OCI-LY7 (cell line): ENCODE results near the gene GPR137B. TPM values are rescaled to one million over a fixed set of nuclear protein-coding genes. Genes with fewer than 3 reads are reported as not detected.

ENCODE experiments used
- BruUV-seq: library from RNA; stranded (reverse); fragments of 400-500 nt; replicated peaks from 2 replicates; lab custom pipeline; 2021; lab: Mats Ljungman, UMichigan
- CTCF ChIA-PET: fragments of 300-600 bp; sonication (Branson Sonifier 250); formaldehyde crosslinking; loops from one replicate; lab custom pipeline; 2022; ENCODE audit warnings: antibody characterized with exemption; ENCODE audit not compliant: unreplicated experiment; lab: Charles Lee
- POLR2A ChIA-PET: fragments of 300-600 bp; sonication (Branson Sonifier 250); formaldehyde crosslinking; loops from one replicate; lab custom pipeline; 2022; ENCODE audit warnings: antibody characterized with exemption; lab: Charles Lee
- DNase-seq: peaks from one replicate; pipeline ENCODE4 v3.0.0-alpha.2; 2015; ENCODE audit warnings: low spot score
- H2AFZ ChIP-seq: fragments of 200-600 bp; sonication (generic), shearing (Covaris generic); 2 replicates; pipeline ENCODE4 v1.6.1; 2014; ENCODE audit warnings: mild to moderate bottlenecking, antibody characterized with exemption, low read length, moderate library complexity
- H3K27ac ChIP-seq: fragments of 200-600 bp; sonication (generic); 2 replicates; pipeline ENCODE4 v1.5.1; 2014; ENCODE audit warnings: mixed run types, low read depth, mild to moderate bottlenecking, moderate library complexity, low read length, inconsistent platforms; ENCODE audit not compliant: poor library complexity, severe bottlenecking
- H3K36me3 ChIP-seq: fragments of 200-600 bp; sonication (generic); 2 replicates; pipeline ENCODE4 v1.6.1; 2014; ENCODE audit warnings: mild to moderate bottlenecking, antibody characterized with exemption, low read length, moderate library complexity, mixed read lengths; ENCODE audit not compliant: insufficient read depth
- H3K4me1 ChIP-seq: fragments of 200-600 bp; sonication (generic); 2 replicates; pipeline ENCODE4 v1.5.1; 2014; ENCODE audit warnings: mild to moderate bottlenecking, low read length; ENCODE audit not compliant: insufficient read depth, poor library complexity, severe bottlenecking
- H3K4me2 ChIP-seq: fragments of 200-600 bp; sonication (generic); 2 replicates; pipeline ENCODE4 v1.6.1; 2014; ENCODE audit warnings: mild to moderate bottlenecking, low read length
- H3K4me3 ChIP-seq: fragments of 200-600 bp; sonication (generic); 2 replicates; pipeline ENCODE4 v1.5.1; 2014; ENCODE audit warnings: mild to moderate bottlenecking, low read depth, low read length; ENCODE audit not compliant: poor library complexity, severe bottlenecking
- H3K79me2 ChIP-seq: fragments of 200-600 bp; sonication (generic); 2 replicates; pipeline ENCODE4 v1.6.1; 2016; ENCODE audit warnings: low read depth, mild to moderate bottlenecking, low read length, moderate library complexity, mixed read lengths; ENCODE audit not compliant: insufficient read depth
- H3K9me2 ChIP-seq: fragments of 200-600 bp; sonication (generic); 2 replicates; pipeline ENCODE4 v1.6.1; 2016; ENCODE audit warnings: mild to moderate bottlenecking, low read length, mixed read lengths; ENCODE audit not compliant: insufficient read depth
- H3K9me3 ChIP-seq: fragments of 200-600 bp; sonication (generic); 2 replicates; pipeline ENCODE4 v1.6.1; 2014; ENCODE audit warnings: mild to moderate bottlenecking, mixed run types, low read length, mixed read lengths
- H4K20me1 ChIP-seq: fragments of 200-600 bp; sonication (generic); 2 replicates; pipeline ENCODE4 v1.6.1; 2014; ENCODE audit warnings: mild to moderate bottlenecking, antibody characterized with exemption, low read length, moderate library complexity, mixed read lengths; ENCODE audit not compliant: insufficient read depth
- EZH2phosphoT487 ChIP-seq: fragments of 200-600 bp; sonication (generic); IDR thresholded peaks from 2 replicates; pipeline ENCODE4 v1.6.1; 2018; ENCODE audit warnings: low read depth, borderline replicate concordance, mild to moderate bottlenecking, mixed run types, antibody characterized with exemption, low read length, moderate library complexity, mixed read lengths
- intact Hi-C: fragments of 100-400 bp; cut with micrococcal nuclease; formaldehyde crosslinking; loops from one replicate; pipeline ENCODE4 v1.10.0; 2022; ENCODE audit not compliant: unreplicated experiment
- total RNA-seq, 2 experiments: library from RNA; depleted of rRNA in 1 of 2; stranded (reverse); fragments of >200 nt in 1 of 2; shearing (Covaris generic) in 1 of 2; gene quantifications; 2 replicates each; pipeline ENCODE4 v1.2.3, GENCODE V29; 2014 to 2022
- TF ChIP-seq, protein P1 (sequence below): fragments of 200-600 bp; sonication (generic); conservative IDR thresholded peaks from 2 replicates; pipeline ENCODE4 v1.5.1; 2014; ENCODE audit warnings: mild to moderate bottlenecking, antibody characterized with exemption, low read length, moderate library complexity, mixed read lengths

Gene GPR137B
- total RNA-seq, 2 experiments from 2014 or later: 2.8 to 3.1 TPM

- intact Hi-C loops: loop anchor here (10.0 kb wide), 1 partner anchor 647 kb away; the partner anchor contains the start of gene B3GALNT2
- H3K4me2 ChIP-seq: no peak overlapping the region
- BruUV-seq: no TSS peak
- peaks cover 18% of the 10 kb centered on the region for H3K4me1 ChIP-seq
- CTCF ChIA-PET: no interaction called here
- H2AFZ ChIP-seq: no peak overlapping the region
- H3K27ac ChIP-seq: no peak overlapping the region
- H4K20me1 ChIP-seq: no peaks in the 10 kb centered on the region; the same call in none of the 2 replicates
- no peaks in the 10 kb centered on the region for H3K9me3 ChIP-seq
- TF ChIP-seq, protein P1, sequence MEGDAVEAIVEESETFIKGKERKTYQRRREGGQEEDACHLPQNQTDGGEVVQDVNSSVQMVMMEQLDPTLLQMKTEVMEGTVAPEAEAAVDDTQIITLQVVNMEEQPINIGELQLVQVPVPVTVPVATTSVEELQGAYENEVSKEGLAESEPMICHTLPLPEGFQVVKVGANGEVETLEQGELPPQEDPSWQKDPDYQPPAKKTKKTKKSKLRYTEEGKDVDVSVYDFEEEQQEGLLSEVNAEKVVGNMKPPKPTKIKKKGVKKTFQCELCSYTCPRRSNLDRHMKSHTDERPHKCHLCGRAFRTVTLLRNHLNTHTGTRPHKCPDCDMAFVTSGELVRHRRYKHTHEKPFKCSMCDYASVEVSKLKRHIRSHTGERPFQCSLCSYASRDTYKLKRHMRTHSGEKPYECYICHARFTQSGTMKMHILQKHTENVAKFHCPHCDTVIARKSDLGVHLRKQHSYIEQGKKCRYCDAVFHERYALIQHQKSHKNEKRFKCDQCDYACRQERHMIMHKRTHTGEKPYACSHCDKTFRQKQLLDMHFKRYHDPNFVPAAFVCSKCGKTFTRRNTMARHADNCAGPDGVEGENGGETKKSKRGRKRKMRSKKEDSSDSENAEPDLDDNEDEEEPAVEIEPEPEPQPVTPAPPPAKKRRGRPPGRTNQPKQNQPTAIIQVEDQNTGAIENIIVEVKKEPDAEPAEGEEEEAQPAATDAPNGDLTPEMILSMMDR: no peak
- TF ChIP-seq EZH2phosphoT487: no peak
- H3K36me3 ChIP-seq: no peaks in the 10 kb centered on the region
- DNase-seq: no peak
- no peaks in the 10 kb centered on the region for H3K79me2 ChIP-seq
- POLR2A ChIA-PET: interaction anchor here (0.6 to 1.1 kb wide), 3 partner anchors 131 to 314 kb away, joined by 4 to 5 read pairs (median 4); no protein-coding TSS in a partner anchor
- no peak overlapping the region for H3K4me3 ChIP-seq
- no peaks in the 10 kb centered on the region for H3K9me2 ChIP-seq
Observed at GRCh38 chr1:236151739-236152424, 9.5 kb downstream of the GPR137B start.

DNA sequence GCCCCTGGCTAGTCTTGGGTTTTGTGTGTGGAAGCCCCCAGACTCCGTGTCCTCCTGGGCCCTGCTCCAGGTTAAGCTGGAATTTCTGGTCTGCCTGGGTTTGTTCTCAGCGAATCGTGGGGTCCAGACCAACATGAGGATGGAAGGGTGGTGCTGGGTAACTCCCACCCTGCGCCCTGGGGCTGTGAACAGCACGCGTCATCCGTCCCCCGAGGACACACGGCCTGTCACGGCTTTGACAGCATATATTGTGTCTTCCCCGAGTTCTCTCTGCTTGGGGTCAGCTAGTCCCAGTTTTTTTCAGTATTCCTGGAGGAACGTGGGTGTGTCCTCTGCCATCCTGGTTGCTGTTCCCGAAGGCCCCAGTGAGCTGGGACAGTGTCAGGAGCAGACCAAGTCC, 11.8 kb downstream of the GPR137B start:
- Histone ChIP-seq H3K9me3 (no peaks in the 10 kb centered on the region), H3K4me1 (peaks cover 40% of the 10 kb centered on the region), H3K27ac (no peak overlapping the region), H4K20me1 (no peaks in the 10 kb centered on the region; the same call in none of the 2 replicates), H3K4me2 (no peak overlapping the region), H3K4me3 (no peak overlapping the region), H2AFZ (no peak overlapping the region), H3K9me2 (no peaks in the 10 kb centered on the region), H3K36me3 (no peaks in the 10 kb centered on the region), H3K79me2 (no peaks in the 10 kb centered on the region)
- ChIA-PET POLR2A (interaction anchor here (1.2 kb wide), 1 partner anchor 10 kb away, joined by 5 read pairs; no protein-coding TSS in a partner anchor), CTCF (interaction anchor here (2.1 kb wide), 1 partner anchor 11 kb away, joined by 6 read pairs; no protein-coding TSS in a partner anchor)
- no peak for TF ChIP-seq EZH2phosphoT487
- TF ChIP-seq, protein P1: no peak
- intact Hi-C loops: loop anchor here (10.0 kb wide), 1 partner anchor 649 kb away; the partner anchor contains the start of gene B3GALNT2
- BruUV-seq: no TSS peak
- DNase-seq: no peak
